HepG2 (cell line): ENCODE results near the gene MED9. TPM values are rescaled to one million over a fixed set of nuclear protein-coding genes. Genes with fewer than 3 reads are reported as not detected.

Experiments used
- NFAT5 ChIP-seq: sonication (generic); formaldehyde crosslinking; IDR thresholded peaks from 2 replicates; pipeline ENCODE4 v1.4.0; 2020; ENCODE audit warnings: missing genetic modification reagents
- PBX2 ChIP-seq: IDR thresholded peaks from 2 replicates; pipeline ENCODE4 v1.6.1; 2016; ENCODE audit warnings: control low read depth
- POGZ ChIP-seq: sonication (generic); formaldehyde crosslinking; IDR thresholded peaks from 2 replicates; pipeline ENCODE4 v1.4.0; 2020; ENCODE audit warnings: mild to moderate bottlenecking, missing genetic modification reagents
- PRDM4 ChIP-seq: sonication (generic); formaldehyde crosslinking; IDR thresholded peaks from 2 replicates; pipeline ENCODE4 v1.9.0; 2021; ENCODE audit warnings: missing genetic modification reagents, borderline replicate concordance
- RXRA ChIP-seq: sonication (generic); formaldehyde crosslinking; IDR thresholded peaks from 2 replicates; pipeline ENCODE4 v1.5.1; 2020; ENCODE audit warnings: missing genetic modification reagents
- SIN3B ChIP-seq: fragments of 150-350 bp; IDR thresholded peaks from 2 replicates; pipeline ENCODE4 v1.6.1; 2014; ENCODE audit warnings: low read length
- SOX13 ChIP-seq, 3 experiments: fragments of 450-650 bp in 1 of 3; sonication (generic) in 1 of 3; formaldehyde crosslinking in 1 of 3; IDR thresholded peaks in 2 of 3; conservative IDR thresholded peaks in 1 of 3; 2 replicates each; pipeline versions ENCODE4 v1.5.0 to v1.6.1; 2016 to 2020; ENCODE audit warnings: antibody characterized with exemption in 1 of 3, mild to moderate bottlenecking in 1 of 3, missing compliant biosample characterization in 1 of 3, missing genetic modification reagents in 1 of 3, moderate library complexity in 1 of 3
- TFDP2 ChIP-seq: sonication (generic); formaldehyde crosslinking; IDR thresholded peaks from 2 replicates; pipeline ENCODE4 v1.4.0; 2020; ENCODE audit warnings: missing genetic modification reagents
- ZBTB38 ChIP-seq: sonication (generic); formaldehyde crosslinking; IDR thresholded peaks from 2 replicates; pipeline ENCODE4 v1.5.1; 2020; ENCODE audit warnings: mild to moderate bottlenecking, missing genetic modification reagents
- ZBTB42 ChIP-seq: sonication (generic); formaldehyde crosslinking; IDR thresholded peaks from 2 replicates; pipeline ENCODE4 v1.5.0; 2020; ENCODE audit warnings: mild to moderate bottlenecking, missing genetic modification reagents
- ZKSCAN8 ChIP-seq: IDR thresholded peaks from 2 replicates; pipeline ENCODE4 v1.6.1; 2016; ENCODE audit warnings: borderline replicate concordance, missing genetic modification reagents, missing compliant biosample characterization
- ZNF256 ChIP-seq: sonication (generic); formaldehyde crosslinking; conservative IDR thresholded peaks from 2 replicates; pipeline ENCODE4 v1.4.0; 2020; ENCODE audit warnings: missing genetic modification reagents
- ZNF274 ChIP-seq: sonication (generic); formaldehyde crosslinking; IDR thresholded peaks from 2 replicates; pipeline ENCODE4 v1.5.1; 2020; ENCODE audit warnings: mild to moderate bottlenecking, missing genetic modification reagents
- ZNF382 ChIP-seq: sonication (generic); formaldehyde crosslinking; IDR thresholded peaks from 2 replicates; pipeline ENCODE4 v1.5.0; 2020; ENCODE audit warnings: missing genetic modification reagents, mild to moderate bottlenecking, borderline replicate concordance
- ZNF629 ChIP-seq: sonication (generic); formaldehyde crosslinking; conservative IDR thresholded peaks from 2 replicates; pipeline ENCODE4 v1.5.0; 2020; ENCODE audit warnings: missing genetic modification reagents
- ZNF780A ChIP-seq: sonication (generic); formaldehyde crosslinking; IDR thresholded peaks from 2 replicates; pipeline ENCODE4 v1.8.0; 2022; ENCODE audit warnings: mild to moderate bottlenecking, missing genetic modification reagents, moderate library complexity
- polyA plus RNA-seq, 8 experiments: library from polyadenylated mRNA; depleted of rRNA in 3 of 8; stranded (reverse) in 7 of 8; unstranded in 1 of 8; fragments of >200 nt; fragmentation: Illumina TruSeq in 4 of 8; extraction: Trizol in 4 of 8; gene quantifications; 2 replicates each; pipeline versions ENCODE4 v1.2.1 to v1.2.3, GENCODE V29; 2011 to 2016; ENCODE audit warnings: low read depth in 4 of 8, missing spikeins in 1 of 8, mixed read lengths in 1 of 8; ENCODE audit not compliant: insufficient read depth in 1 of 8
- total RNA-seq, 5 experiments: library from RNA; depleted of rRNA; stranded (reverse); fragments of >200 nt; fragmentation: Illumina TruSeq; extraction: Trizol; gene quantifications; 2 replicates each; pipeline ENCODE4 v1.2.3, GENCODE V29; 2016; ENCODE audit warnings: low read depth in 1 of 5

MED9 gene
- total and polyA plus RNA-seq, 2 of the 13 experiments (the other 11 are each of a cell fraction or from before 2014, with no cell fraction given): 11.9 to 15.1 TPM

GRCh38 chr17:17462048-17462824 lies 14.6 kb upstream of the MED9 start (continued):
- TF ChIP-seq NFAT5: no peak
- no peak for TF ChIP-seq PRDM4 (CRISPR knock-in tag)
- no peak for TF ChIP-seq SIN3B
- TF ChIP-seq ZBTB38 (CRISPR knock-in tag): 0 out of 2 replicates have a peak, but pooled peaks have one; percentile 87
- peak; percentile 77 for TF ChIP-seq POGZ
- TF ChIP-seq ZNF274: peak; percentile 54; the same call in 1 of the 2 replicates
- TF ChIP-seq RXRA: peak; percentile 92
- TF ChIP-seq ZNF780A (CRISPR knock-in tag): no peak
- no peak for TF ChIP-seq ZNF382 (CRISPR knock-in tag)
- 0 out of 2 replicates have a peak, but pooled peaks have one; percentile 41 for TF ChIP-seq ZBTB42 (CRISPR knock-in tag)
- TF ChIP-seq TFDP2: peak; percentile 37; the same call in 1 of the 2 replicates
- TF ChIP-seq PBX2: no peak
- TF ChIP-seq ZKSCAN8: no peak
- 0 out of 2 replicates have a peak, but pooled peaks have one; percentile 26 for TF ChIP-seq ZNF629 (CRISPR knock-in tag)
- TF ChIP-seq SOX13 (IDR thresholded peaks at IDR 0.05): no peak
- peak in 1 of 2 experiments; percentile 59; a peak in 1 of 4 replicates for TF ChIP-seq SOX13 (CRISPR knock-in tag; conservative IDR thresholded peaks at IDR 0.05 in 1 of 2, IDR thresholded peaks at IDR 0.05 in 1 of 2)
- no peak for TF ChIP-seq ZNF256
